Renal cortex interstitium (tissue), 15 donors: ENCODE measurements around the gene HAND2. TPM values are rescaled to one million over a fixed set of nuclear protein-coding genes. Genes with fewer than 3 reads are reported as not detected.

Source experiments
- DNase-seq, 11 donors: peaks; one replicate each; pipeline ENCODE4 v3.0.0-alpha.2; 2013; ENCODE audit warnings: low read depth in 9 of 11, low spot score in 4 of 11; ENCODE audit errors: extremely low read depth in 1 of 11
- long read RNA-seq, 16 experiments: transcript quantifications; one replicate each; lab custom pipeline, GENCODE V29; 2026
- polyA plus RNA-seq, 3 donors: library from polyadenylated mRNA; unstranded; fragments of 120-200 nt; gene quantifications; one replicate each; pipeline ENCODE4 v1.2.1, GENCODE V29; 2013; ENCODE audit not compliant: insufficient read length in 3 of 3

The HAND2 gene
- polyA plus RNA-seq = not detected
- long read RNA-seq, donor 1 = 0 reads
- long read RNA-seq, donor 2, partial matches to known transcripts = 0 of 1 reads
- long read RNA-seq, donor 2, other reads (novel, unspliced or antisense) = 0 of 1 reads
- long read RNA-seq, donor 3 = 0 reads
- long read RNA-seq, donor 4 = 0 reads
- long read RNA-seq, donor 5 = 0 reads
- long read RNA-seq, donor 6 = 0 reads
- long read RNA-seq, donor 7 = 0 reads
- long read RNA-seq, donor 8 = 0 reads
- long read RNA-seq, donor 9 = 0 reads
- long read RNA-seq, donor 10 = 0 reads
- long read RNA-seq, donor 11 = 0 reads
- long read RNA-seq, donor 12 = 0 reads
- long read RNA-seq, donor 13 = 0 reads
- long read RNA-seq, donor 14 = 0 reads
- long read RNA-seq, donor 15 = 0 reads
- long read RNA-seq, donor 16 = 0 reads

- DNase-seq = no peak
Measured at GRCh38 chr4:173529477-173530325, at the start of gene HAND2. HAND2 (minus strand) TSS chr4:173530229; CDS start chr4:173529289, 940 bp downstream.

GRCh38 chr4:173578956-173579355 is 48.9 kb upstream of the HAND2 start:
- DNase-seq = no peak

GRCh38 chr4:173577963-173578362 is 47.9 kb upstream of the HAND2 start:
- peak in 2 of 11 donors; percentile 7 to 11 for DNase-seq

GRCh38 chr4:173575482-173576152 is 45.6 kb upstream of the HAND2 start:
- no peak for DNase-seq

GRCh38 chr4:173573725-173574124 is 43.7 kb upstream of the HAND2 start:
- DNase-seq = no peak

- DNase-seq = no peak
Measured at GRCh38 chr4:173573286-173573685, 43.3 kb upstream of the HAND2 start.

- no peak for DNase-seq
Measured at GRCh38 chr4:173572493-173573129, 42.6 kb upstream of the HAND2 start.

- DNase-seq = no peak
Measured at GRCh38 chr4:173571620-173572019, 41.6 kb upstream of the HAND2 start.

GRCh38 chr4:173565281-173565680 is 35.3 kb upstream of the HAND2 start:
- DNase-seq = no peak

- DNase-seq = no peak
Measured at GRCh38 chr4:173564461-173564860, 34.4 kb upstream of the HAND2 start.

GRCh38 chr4:173560896-173561295 is 30.9 kb upstream of the HAND2 start:
- DNase-seq = no peak

GRCh38 chr4:173556398-173557131 is 26.5 kb upstream of the HAND2 start:
- DNase-seq = no peak

GRCh38 chr4:173547889-173548288 is 17.9 kb upstream of the HAND2 start:
- DNase-seq = no peak

- no peak for DNase-seq
Measured at GRCh38 chr4:173546776-173547175, 16.7 kb upstream of the HAND2 start.

- no peak for DNase-seq
Measured at GRCh38 chr4:173545440-173545839, 15.4 kb upstream of the HAND2 start.

- no peak for DNase-seq
Measured at GRCh38 chr4:173543266-173543665, 13.2 kb upstream of the HAND2 start.

GRCh38 chr4:173539986-173540385 is 10.0 kb upstream of the HAND2 start:
- no peak for DNase-seq

- DNase-seq = no peak
Measured at GRCh38 chr4:173538909-173539445, 8.9 kb upstream of the HAND2 start.
